Measurements from ENCODE around the gene CDHR2.

Gene CDHR2

DNA sequence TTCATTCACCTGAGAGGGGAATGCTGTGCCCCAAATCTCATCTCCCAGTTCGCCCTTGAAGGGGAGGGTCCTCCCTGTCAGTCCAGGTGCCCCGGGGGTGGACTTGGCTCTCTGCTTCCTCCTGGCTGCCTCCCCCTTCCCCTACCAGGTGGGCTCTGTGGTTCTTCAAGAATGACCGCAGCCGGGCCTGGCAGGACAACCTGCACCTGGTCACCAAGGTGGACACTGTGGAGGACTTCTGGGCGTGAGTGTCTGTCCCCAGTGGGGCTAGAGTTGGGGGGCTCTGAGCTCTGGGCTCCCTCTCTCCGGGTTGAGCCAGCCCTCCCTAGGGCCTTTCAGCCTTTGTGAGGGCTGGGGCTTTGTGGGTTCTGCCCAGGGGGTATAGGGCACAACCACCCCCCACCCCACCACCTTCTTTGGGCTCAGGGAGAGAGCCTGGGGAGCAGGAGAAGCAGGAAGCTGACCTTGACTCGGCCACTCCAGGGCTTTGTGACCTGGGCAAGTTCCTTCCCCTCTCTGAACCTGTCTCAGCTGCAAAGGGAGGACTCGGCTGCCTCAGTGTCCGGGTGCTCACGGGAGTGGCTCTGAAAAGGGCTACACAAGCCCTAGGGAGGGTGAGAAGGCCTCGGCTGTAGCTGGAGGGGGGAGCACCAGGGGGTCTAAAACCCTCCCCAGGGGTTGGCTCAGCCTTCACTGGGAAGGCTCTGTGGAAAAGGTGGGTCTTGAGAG is 94.5 kb downstream of the CDHR2 start:
- no peak for DNase-seq

DNA sequence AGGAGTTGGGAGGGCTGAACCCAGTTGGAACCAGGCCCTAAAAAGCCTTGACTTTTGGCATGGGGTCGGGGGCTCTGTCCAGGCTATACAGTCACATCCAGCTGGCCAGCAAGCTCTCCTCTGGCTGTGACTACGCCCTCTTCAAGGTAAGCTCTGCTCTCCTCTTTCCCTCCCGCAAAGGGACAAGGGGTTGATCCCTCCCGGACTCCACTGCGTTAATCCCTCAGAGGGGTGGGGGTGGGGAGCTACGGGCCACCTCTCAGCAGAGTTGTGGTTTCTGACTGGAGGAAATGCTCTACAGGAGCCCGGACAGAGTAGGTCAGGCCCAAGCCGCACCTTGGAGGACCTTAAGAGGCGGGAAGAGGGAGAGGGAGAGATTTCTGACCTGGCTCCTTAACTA is 95.2 kb downstream of the CDHR2 start:
- DNase-seq, result no peak

- DNase-seq, result no peak
Measured at GRCh38 chr5:176644878-176645670, 95.9 kb downstream of the CDHR2 start.
